CD4-positive, alpha-beta T cell (primary cell): ENCODE results near the gene THNSL1. TPM values are rescaled to one million over a fixed set of nuclear protein-coding genes. Genes with fewer than 3 reads are reported as not detected.

Experiments used
- ATAC-seq: fragments of 200-7000 bp; cut with Tn5 transposase; one replicate; pipeline ENCODE4 v1.10.0; 2022; ENCODE audit warnings: mild to moderate bottlenecking; ENCODE audit not compliant: poor library complexity
- CTCF ChIA-PET: fragments of 350-600 bp; sonication (Branson Sonifier 250); formaldehyde crosslinking; loops from one replicate; lab custom pipeline; 2021; ENCODE audit warnings: antibody characterized with exemption, inconsistent platforms; lab: Charles Lee
- POLR2A ChIA-PET: fragments of 350-600 bp; sonication (Branson Sonifier 250); formaldehyde crosslinking; loops from one replicate; lab custom pipeline; 2021; ENCODE audit warnings: antibody characterized with exemption, inconsistent platforms; lab: Charles Lee
- DNase-seq, 14 experiments: peaks; one replicate each; pipeline ENCODE4 v3.0.0-alpha.2; 2013 to 2020; ENCODE audit warnings: mixed read lengths in 2 of 14
- H3K27ac ChIP-seq, 2 donors: one replicate each; pipeline versions ENCODE4 v1.5.1 to v1.7.0; 2013; ENCODE audit warnings: low read length in 2 of 2, low read depth in 1 of 2, mild to moderate bottlenecking in 1 of 2
- H3K27me3 ChIP-seq, 2 experiments: 1 replicate in 1 of 2; 2 replicates in 1 of 2; pipeline versions ENCODE4 v1.6.1 to v1.7.0; 2013; ENCODE audit warnings: low read length in 2 of 2, control low read depth in 1 of 2, mild to moderate bottlenecking in 1 of 2, moderate library complexity in 1 of 2; ENCODE audit not compliant: insufficient read depth in 2 of 2, control insufficient read depth in 1 of 2
- H3K36me3 ChIP-seq: one replicate; pipeline ENCODE4 v1.6.1; 2013; ENCODE audit warnings: low read length, control low read depth; ENCODE audit not compliant: insufficient read depth
- H3K4me1 ChIP-seq: one replicate; pipeline ENCODE4 v1.6.1; 2013; ENCODE audit warnings: low read length, control low read depth; ENCODE audit not compliant: insufficient read depth
- H3K4me3 ChIP-seq: one replicate; pipeline ENCODE4 v1.5.1; 2013; ENCODE audit warnings: mild to moderate bottlenecking, low read length, moderate library complexity
- H3K9me3 ChIP-seq, 2 experiments: 1 replicate in 1 of 2; 2 replicates in 1 of 2; pipeline versions ENCODE4 v1.6.1 to v1.7.0; 2013; ENCODE audit warnings: low read length in 2 of 2, mild to moderate bottlenecking in 2 of 2, control low read depth in 1 of 2, moderate library complexity in 1 of 2; ENCODE audit not compliant: control insufficient read depth in 1 of 2, insufficient read depth in 1 of 2
- H3K27ac Mint-ChIP-seq: one replicate; pipeline ENCODE4 v1.8.0; 2020; ENCODE audit warnings: mixed read lengths
- H3K27me3 Mint-ChIP-seq: one replicate; pipeline ENCODE4 v1.8.0; 2021; ENCODE audit warnings: mixed read lengths
- H3K36me3 Mint-ChIP-seq: one replicate; pipeline ENCODE4 v1.8.0; 2021; ENCODE audit warnings: low read depth, mixed read lengths
- H3K4me1 Mint-ChIP-seq: one replicate; pipeline ENCODE4 v1.8.0; 2021; ENCODE audit warnings: low read depth, mixed read lengths
- H3K4me3 Mint-ChIP-seq: one replicate; pipeline ENCODE4 v1.8.0; 2020; ENCODE audit warnings: mild to moderate bottlenecking, mixed read lengths
- H3K9me3 Mint-ChIP-seq: one replicate; pipeline ENCODE4 v1.8.0; 2020; ENCODE audit warnings: mixed read lengths
- CTCF ChIP-seq: fragments of 200-600 bp; IDR thresholded peaks from one replicate; pipeline ENCODE4 v1.8.0; 2022; ENCODE audit warnings: antibody characterized with exemption, mild to moderate bottlenecking
- intact Hi-C, 2 experiments: fragments of 100-400 bp; cut with DNase I in 1 of 2; cut with micrococcal nuclease in 1 of 2; formaldehyde crosslinking; loops; one replicate each; pipeline versions ENCODE4 v1.15.1 to v1.9.0; 2023 to 2025; cut with DNase I, micrococcal nuclease
- total RNA-seq, 174 experiments: library from RNA in 2 of 174; stranded (reverse) in 2 of 174; gene quantifications; one replicate each; pipeline ENCODE4 v1.2.3 and lab custom pipeline; 2021 to 2026

The THNSL1 gene
- total RNA-seq, 2 experiments from 2014 or later, result 0.31 to 0.52 TPM

GRCh38 chr10:25047591-25048301, 31.3 kb downstream of the THNSL1 start:
- no peaks in the 10 kb centered on the region for H3K36me3 Mint-ChIP-seq
- Histone ChIP-seq H3K4me1 (no peaks in the 10 kb centered on the region), H3K4me3 (no peak overlapping the region), H3K27me3 (peaks cover 4 to 6% of the 10 kb centered on the region in 2 experiments), H3K36me3 (no peaks in the 10 kb centered on the region), H3K27ac (no peak overlapping the region), H3K9me3 (no peaks in the 10 kb centered on the region)
- peaks cover 44% of the 10 kb centered on the region for H3K27me3 Mint-ChIP-seq
- no peaks in the 10 kb centered on the region for H3K4me1 Mint-ChIP-seq
- ChIA-PET POLR2A (no interaction called here), CTCF (no interaction called here)
- no peak overlapping the region for H3K27ac Mint-ChIP-seq
- no peak for DNase-seq
- no peak for ATAC-seq
- intact Hi-C loops, result no loop called here
- no peak for TF ChIP-seq CTCF
- H3K9me3 Mint-ChIP-seq, result no peaks in the 10 kb centered on the region
- no peak overlapping the region for H3K4me3 Mint-ChIP-seq

GRCh38 chr10:25048450-25048849, 32.0 kb downstream of the THNSL1 start:
- ChIA-PET POLR2A (no interaction called here), CTCF (no interaction called here)
- peaks cover 44% of the 10 kb centered on the region for H3K27me3 Mint-ChIP-seq
- no peaks in the 10 kb centered on the region for H3K4me1 Mint-ChIP-seq
- H3K36me3 Mint-ChIP-seq, result no peaks in the 10 kb centered on the region
- H3K27me3 ChIP-seq, result peaks cover 4 to 6% of the 10 kb centered on the region in 2 experiments
- no peak overlapping the region for H3K4me3 Mint-ChIP-seq
- H3K9me3 Mint-ChIP-seq, result no peaks in the 10 kb centered on the region
- no peak for ATAC-seq
- H3K27ac Mint-ChIP-seq, result no peak overlapping the region
- no peaks in the 10 kb centered on the region for H3K4me1 ChIP-seq
- TF ChIP-seq CTCF, result no peak
- no peak overlapping the region for H3K27ac ChIP-seq
- no peaks in the 10 kb centered on the region for H3K36me3 ChIP-seq
- H3K9me3 ChIP-seq, result no peaks in the 10 kb centered on the region
- DNase-seq, result no peak
- intact Hi-C loops, result no loop called here
- no peak overlapping the region for H3K4me3 ChIP-seq

- H3K9me3 Mint-ChIP-seq, result no peaks in the 10 kb centered on the region
- H3K4me1 ChIP-seq, result no peaks in the 10 kb centered on the region
- no peaks in the 10 kb centered on the region for H3K9me3 ChIP-seq
- peaks cover 3 to 4% of the 10 kb centered on the region in 2 experiments for H3K27me3 ChIP-seq
- no peaks in the 10 kb centered on the region for H3K4me1 Mint-ChIP-seq
- intact Hi-C loops, result no loop called here
- DNase-seq (no peak), ATAC-seq (no peak)
- no peaks in the 10 kb centered on the region for H3K36me3 Mint-ChIP-seq
- H3K27ac ChIP-seq, result no peak overlapping the region
- CTCF ChIA-PET, result no interaction called here
- POLR2A ChIA-PET, result no interaction called here
- no peak overlapping the region for H3K4me3 ChIP-seq
- H3K4me3 Mint-ChIP-seq, result no peak overlapping the region
- no peak for TF ChIP-seq CTCF
- peaks cover 32% of the 10 kb centered on the region for H3K27me3 Mint-ChIP-seq
- no peaks in the 10 kb centered on the region for H3K36me3 ChIP-seq
- H3K27ac Mint-ChIP-seq, result no peak overlapping the region
Measured at GRCh38 chr10:25049966-25050365, 33.6 kb downstream of the THNSL1 start.
